Measurements from ENCODE around the gene CMBL. TPM values are rescaled to one million over a fixed set of nuclear protein-coding genes. Genes with fewer than 3 reads are reported as not detected.

The CMBL gene
- polyA plus RNA-seq, 3 donors = 0.39 to 5.4 TPM; not detected in 1

DNA sequence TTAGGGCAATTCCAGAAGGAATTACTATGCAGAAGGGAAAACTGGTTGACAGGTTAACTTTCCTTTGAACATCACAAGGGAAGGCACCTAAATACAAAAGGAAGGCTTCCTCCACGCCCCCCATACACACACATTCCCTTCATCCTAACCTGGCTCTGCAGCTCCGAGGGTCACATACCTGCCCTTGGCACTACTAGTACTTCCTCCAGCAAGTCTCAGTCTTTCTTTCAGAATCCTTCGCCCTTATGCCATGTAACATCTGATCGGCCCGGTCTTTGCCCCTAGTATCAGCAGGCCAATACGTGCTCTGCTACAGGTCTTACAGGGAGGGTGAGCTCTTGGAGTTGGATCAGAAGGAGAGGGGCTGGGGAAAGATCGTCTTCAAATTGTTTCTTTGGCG is 44.2 kb upstream of the CMBL start:
- H2AFZ ChIP-seq (ENCODE audit: insufficient read depth, low read depth, low read length, poor library complexity, severe bottlenecking) = no peak overlapping the region
- peaks cover 17 to 32% of the 10 kb centered on the region in 2 donors for H3K4me1 ChIP-seq (ENCODE audit: control insufficient read depth in 1 of 2, insufficient read depth in 2 of 2, low read length in 2 of 2)
- no peak overlapping the region for H3K9ac ChIP-seq (ENCODE audit: insufficient read depth, low read length, poor library complexity, severe bottlenecking)
- peaks cover 0 to 3% (median 0%) of the 10 kb centered on the region in 3 donors for H3K27me3 Mint-ChIP-seq (ENCODE audit: low read depth in 3 of 3)
- intact Hi-C loops (cut with micrococcal nuclease) = loop anchor here in 1 of 2 donors (2.0 to 10.0 kb wide), 4 partner anchors 71 to 283 kb away; partner anchors contain the start of genes ATPSCKMT and ROPN1L
- peak overlapping the region; percentile 97 for H3K4me2 ChIP-seq (replicated peaks; ENCODE audit: extremely low read depth, low read length, poor library complexity, severe bottlenecking)
- 98% methylated on average over 5 of the region's 8 CpGs for WGBS (ENCODE audit: insufficient coverage)
- H3K79me2 ChIP-seq (ENCODE audit: insufficient read depth, low read length) = peaks cover 46% of the 10 kb centered on the region
- no peaks in the 10 kb centered on the region for H3K27me3 ChIP-seq (ENCODE audit: control insufficient read depth in 2 of 2, insufficient read depth in 2 of 2, low read length in 2 of 2)
- peaks cover 22% of the 10 kb centered on the region for H4K20me1 ChIP-seq (ENCODE audit: insufficient read depth, low read length)
- H3K27ac Mint-ChIP-seq = peak overlapping the region; percentile 95 to 98 (median 97)
- peak overlapping the region; percentile 98 for H3K27ac ChIP-seq (ENCODE audit: low read depth in 1 of 2, low read length in 2 of 2)
- TF ChIP-seq CTCF (IDR thresholded peaks at IDR 0.05) = no peak
- no peaks in the 10 kb centered on the region for H3K36me3 ChIP-seq (replicated peaks in 1 of 2; ENCODE audit: control insufficient read depth in 1 of 2, insufficient read depth in 2 of 2, low read length in 2 of 2)
- peaks cover 24% of the 10 kb centered on the region for H3K4me1 Mint-ChIP-seq
- H3K4me3 Mint-ChIP-seq = no peak overlapping the region
- no peaks in the 10 kb centered on the region for H3K9me3 Mint-ChIP-seq
- peaks cover 2% of the 10 kb centered on the region in 2 donors for H3K36me3 Mint-ChIP-seq
- DNase-seq = no peak
- peak overlapping the region in 1 of 3 experiments; percentile 91 for H3K4me3 ChIP-seq (replicated peaks in 1 of 3; ENCODE audit: low read depth in 2 of 3, low read length in 3 of 3)
- H3K9me3 ChIP-seq (replicated peaks in 1 of 2; ENCODE audit: control insufficient read depth in 1 of 2, insufficient read depth in 1 of 2, low read length in 2 of 2) = no peaks in the 10 kb centered on the region

DNA sequence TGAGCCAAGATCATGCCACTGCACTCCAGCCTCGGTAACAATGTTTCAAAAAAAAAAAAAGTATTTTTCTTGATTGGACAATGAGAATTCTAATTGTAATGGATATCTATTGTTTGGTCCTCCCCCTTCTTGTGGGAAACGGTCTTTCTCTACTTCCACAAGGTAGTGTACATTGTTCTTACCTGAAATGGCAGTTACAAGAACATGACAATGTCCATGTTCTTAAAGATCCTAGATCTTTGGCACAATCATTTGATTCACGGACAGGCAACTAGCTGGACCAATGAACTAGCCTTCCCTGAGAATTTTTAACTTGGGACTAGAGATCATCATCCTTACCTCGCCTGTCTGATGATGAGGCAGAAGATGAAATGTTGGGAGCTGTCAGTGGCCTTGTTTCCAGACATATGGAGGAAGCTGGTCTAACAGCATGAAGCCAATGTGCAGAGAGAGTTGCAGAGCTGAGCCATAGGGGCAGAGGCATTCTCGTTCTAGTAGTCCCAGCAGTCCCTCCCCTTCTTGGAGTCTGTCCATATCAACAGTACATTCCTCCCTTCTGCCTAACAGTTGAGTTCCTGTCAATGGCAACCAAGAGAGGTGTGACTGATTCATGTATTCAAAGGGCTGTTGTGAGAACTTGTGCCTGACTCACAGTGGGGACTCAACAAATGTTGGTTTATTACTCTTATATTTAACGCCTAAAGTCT is 43.6 kb upstream of the CMBL start:
- H3K27ac ChIP-seq (ENCODE audit: low read depth in 1 of 2, low read length in 2 of 2) = peak overlapping the region in 1 of 2 donors; percentile 98
- WGBS (ENCODE audit: insufficient coverage) = 100% methylated on average over 2 of the region's 6 CpGs
- H3K36me3 ChIP-seq (replicated peaks in 1 of 2; ENCODE audit: control insufficient read depth in 1 of 2, insufficient read depth in 2 of 2, low read length in 2 of 2) = no peaks in the 10 kb centered on the region
- H4K20me1 ChIP-seq (ENCODE audit: insufficient read depth, low read length) = peaks cover 16% of the 10 kb centered on the region
- Mint-ChIP-seq H3K4me1 (peaks cover 20% of the 10 kb centered on the region), H3K27ac (peak overlapping the region in 3 of 7 donors; percentile 11 to 97 (median 97)), H3K9me3 (no peaks in the 10 kb centered on the region), H3K27me3 (ENCODE audit: low read depth in 3 of 3) (peaks cover 0 to 3% (median 0%) of the 10 kb centered on the region in 3 donors), H3K4me3 (no peak overlapping the region), H3K36me3 (peaks cover 0 to 2% of the 10 kb centered on the region in 2 donors)
- intact Hi-C loops (cut with micrococcal nuclease) = loop anchor here in 1 of 2 donors (5.0 to 10.0 kb wide), 3 partner anchors 91 to 283 kb away; partner anchors contain the start of genes ATPSCKMT and ROPN1L
- DNase-seq = peak in 1 of 3 donors; percentile 26
- TF ChIP-seq CTCF (IDR thresholded peaks at IDR 0.05) = no peak
- H3K79me2 ChIP-seq (ENCODE audit: insufficient read depth, low read length) = peaks cover 40% of the 10 kb centered on the region
- no peak overlapping the region for H3K4me2 ChIP-seq (replicated peaks; ENCODE audit: extremely low read depth, low read length, poor library complexity, severe bottlenecking)
- peaks cover 17 to 32% of the 10 kb centered on the region in 2 donors for H3K4me1 ChIP-seq (ENCODE audit: control insufficient read depth in 1 of 2, insufficient read depth in 2 of 2, low read length in 2 of 2)
- H3K9me3 ChIP-seq (replicated peaks in 1 of 2; ENCODE audit: control insufficient read depth in 1 of 2, insufficient read depth in 1 of 2, low read length in 2 of 2) = no peaks in the 10 kb centered on the region
- H3K27me3 ChIP-seq (ENCODE audit: control insufficient read depth in 2 of 2, insufficient read depth in 2 of 2, low read length in 2 of 2) = no peaks in the 10 kb centered on the region
- H3K9ac ChIP-seq (ENCODE audit: insufficient read depth, low read length, poor library complexity, severe bottlenecking) = no peak overlapping the region
- no peak overlapping the region for H3K4me3 ChIP-seq (replicated peaks in 1 of 3; ENCODE audit: low read depth in 2 of 3, low read length in 3 of 3)
- H2AFZ ChIP-seq (ENCODE audit: insufficient read depth, low read depth, low read length, poor library complexity, severe bottlenecking) = no peak overlapping the region
